Measurements from ENCODE around the gene PLEKHJ1.

Gene PLEKHJ1

DNA sequence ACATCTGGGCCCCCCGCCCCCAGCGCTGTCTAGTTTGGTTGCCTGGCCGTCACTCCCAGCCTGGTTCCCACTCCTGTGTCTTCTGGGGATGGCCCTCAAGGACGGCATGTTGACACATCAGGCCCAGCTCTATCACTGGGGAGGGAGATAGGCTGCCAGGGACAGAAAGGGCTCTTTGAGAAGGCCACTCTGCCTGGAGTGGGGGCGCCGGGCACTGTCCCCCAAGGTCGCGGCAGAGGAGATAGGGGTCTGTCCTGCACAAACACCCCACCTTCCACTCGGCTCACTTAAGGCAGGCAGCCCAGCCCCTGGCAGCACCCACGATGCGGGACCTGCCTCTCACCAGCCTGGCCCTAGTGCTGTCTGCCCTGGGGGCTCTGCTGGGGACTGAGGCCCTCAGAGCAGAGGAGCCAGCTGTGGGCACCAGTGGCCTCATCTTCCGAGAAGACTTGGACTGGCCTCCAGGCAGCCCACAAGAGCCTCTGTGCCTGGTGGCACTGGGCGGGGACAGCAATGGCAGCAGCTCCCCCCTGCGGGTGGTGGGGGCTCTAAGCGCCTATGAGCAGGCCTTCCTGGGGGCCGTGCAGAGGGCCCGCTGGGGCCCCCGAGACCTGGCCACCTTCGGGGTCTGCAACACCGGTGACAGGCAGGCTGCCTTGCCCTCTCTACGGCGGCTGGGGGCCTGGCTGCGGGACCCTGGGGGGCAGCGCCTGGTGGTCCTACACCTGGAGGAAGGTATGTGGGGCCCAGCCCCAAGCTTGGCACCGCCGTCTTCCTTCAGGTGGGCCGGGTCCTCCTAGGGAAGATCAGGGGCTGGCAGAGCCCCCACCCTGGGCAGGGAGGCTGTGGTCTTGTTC is 13.1 kb upstream of the PLEKHJ1 start, which contains the start of gene AMH:
Gene AMH (plus strand): TSS at position 314 of the 857 bp plus-strand sequence. CDS start 10 bp downstream, at position 324.
- no peak for DNase-seq

DNA sequence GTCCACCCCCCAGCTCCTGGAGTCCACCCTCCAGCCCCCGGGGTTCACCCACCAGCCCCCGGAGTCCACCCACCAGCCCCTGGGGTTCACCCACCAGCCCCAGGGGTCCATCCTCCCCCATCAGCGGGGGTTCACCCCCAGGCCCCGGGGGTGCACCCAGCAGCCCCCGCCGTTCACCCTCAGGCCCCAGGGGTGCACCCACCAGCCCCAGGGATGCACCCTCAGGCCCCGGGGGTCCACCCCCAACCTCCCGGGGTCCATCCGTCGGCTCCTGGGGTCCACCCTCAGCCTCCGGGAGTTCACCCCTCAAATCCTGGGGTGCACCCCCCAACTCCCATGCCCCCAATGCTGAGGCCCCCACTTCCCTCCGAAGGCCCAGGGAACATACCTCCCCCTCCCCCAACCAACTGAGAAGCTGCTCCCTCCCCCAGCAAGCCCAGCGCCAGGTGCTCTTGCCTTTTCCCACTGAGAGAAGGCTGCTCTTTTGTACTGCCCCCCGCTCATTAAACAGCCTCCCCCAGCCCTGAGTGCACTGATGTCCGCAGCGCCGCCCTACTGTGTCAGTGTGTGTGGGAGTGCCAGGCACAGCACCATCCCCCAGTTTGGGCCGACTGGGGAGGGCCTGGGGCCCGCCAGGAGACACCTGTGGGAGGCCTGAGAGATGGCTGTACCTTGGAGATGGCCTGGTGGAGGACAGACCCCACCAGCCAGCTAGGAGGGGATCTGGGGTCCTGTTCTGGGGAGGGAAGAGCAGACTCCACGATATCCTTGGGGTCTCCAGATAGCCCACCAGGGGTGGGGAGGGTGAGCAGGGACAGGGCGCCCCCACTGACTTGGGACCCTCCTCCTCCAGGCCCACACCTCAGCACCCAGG is 12.2 kb upstream of the PLEKHJ1 start:
- no peak for DNase-seq

DNA sequence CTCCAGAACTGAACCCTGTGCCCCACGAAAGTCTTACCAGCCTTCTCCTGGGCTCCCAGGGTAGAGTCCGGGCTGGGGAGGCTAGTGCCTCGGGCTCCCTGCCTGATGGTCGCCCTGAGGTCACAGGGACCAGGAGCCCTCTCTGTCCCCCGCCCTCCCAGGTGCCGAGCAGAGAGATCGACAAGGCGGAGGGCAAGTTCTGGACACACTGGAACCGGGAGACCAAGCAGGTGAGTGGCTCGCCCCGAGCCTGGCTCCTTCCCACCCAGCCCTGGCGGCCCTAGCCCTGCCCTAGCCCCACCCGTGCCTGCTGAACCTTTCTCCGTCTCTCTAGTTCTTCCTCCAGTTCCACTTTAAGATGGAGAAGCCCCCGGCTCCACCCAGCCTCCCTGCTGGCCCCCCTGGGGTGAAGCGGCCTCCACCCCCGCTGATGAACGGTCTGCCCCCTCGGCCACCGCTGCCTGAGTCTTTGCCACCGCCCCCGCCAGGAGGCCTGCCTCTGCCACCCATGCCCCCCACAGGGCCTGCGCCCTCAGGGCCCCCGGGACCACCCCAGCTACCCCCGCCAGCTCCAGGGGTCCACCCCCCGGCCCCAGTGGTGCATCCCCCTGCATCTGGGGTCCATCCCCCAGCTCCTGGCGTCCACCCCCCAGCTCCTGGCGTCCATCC is 11.4 kb upstream of the PLEKHJ1 start:
- no peak for DNase-seq

DNA sequence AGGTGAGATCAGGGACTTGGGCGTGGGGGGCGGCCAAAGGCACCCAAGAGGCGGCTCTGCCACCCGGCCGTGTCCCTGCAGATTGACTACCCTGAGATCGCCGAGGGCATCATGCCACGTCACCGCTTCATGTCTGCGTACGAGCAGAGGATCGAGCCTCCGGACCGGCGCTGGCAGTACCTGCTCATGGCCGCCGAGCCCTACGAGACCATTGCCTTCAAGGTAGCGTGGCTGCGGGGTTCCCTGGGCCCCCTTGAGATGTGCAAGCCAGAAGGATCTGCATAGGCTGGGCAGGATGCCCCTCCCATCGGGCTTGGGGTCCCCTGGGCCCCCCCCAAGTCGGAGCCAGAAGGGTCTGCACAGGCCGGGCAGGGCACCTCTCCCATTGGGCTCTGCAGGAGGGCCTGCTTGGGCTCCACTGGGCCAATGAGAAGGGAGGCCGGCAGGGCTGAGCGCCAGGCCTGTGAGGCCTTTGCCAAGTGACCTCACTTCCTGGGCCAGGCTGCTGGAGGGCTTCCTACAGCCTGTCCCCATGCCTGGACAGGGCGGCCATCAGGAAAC is 10.8 kb upstream of the PLEKHJ1 start:
- no peak for DNase-seq

DNA sequence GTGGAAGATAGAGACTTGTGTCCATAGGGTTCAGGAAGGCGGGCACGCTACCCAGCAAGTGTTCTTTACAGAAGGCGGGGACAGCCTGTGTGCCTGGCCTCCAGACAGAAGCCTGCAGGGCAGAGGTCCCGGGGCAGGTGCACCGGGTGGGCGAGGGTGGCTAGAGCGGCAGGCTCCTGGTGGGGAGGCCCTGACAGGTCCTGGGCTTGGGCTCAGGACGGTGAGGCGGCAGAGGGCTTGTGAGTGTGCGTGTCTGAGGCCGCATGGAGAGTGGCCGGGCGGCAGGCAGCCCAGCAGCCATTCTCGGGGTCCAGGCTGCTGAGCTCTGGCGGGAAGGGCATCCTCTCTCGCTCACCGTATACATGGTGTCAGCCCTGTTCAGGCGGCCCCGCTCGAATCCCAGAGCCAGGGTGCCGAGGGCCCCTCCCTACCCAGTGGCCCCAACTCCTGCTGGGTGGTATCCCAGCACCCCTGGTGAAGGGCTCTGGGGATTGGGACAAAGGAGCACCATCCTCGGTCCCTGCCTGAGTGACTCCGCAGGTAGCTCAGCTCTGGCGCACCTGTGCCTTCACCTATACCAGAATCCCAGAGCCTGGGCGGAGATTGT is 10.0 kb upstream of the PLEKHJ1 start:
- no peak for DNase-seq

DNA sequence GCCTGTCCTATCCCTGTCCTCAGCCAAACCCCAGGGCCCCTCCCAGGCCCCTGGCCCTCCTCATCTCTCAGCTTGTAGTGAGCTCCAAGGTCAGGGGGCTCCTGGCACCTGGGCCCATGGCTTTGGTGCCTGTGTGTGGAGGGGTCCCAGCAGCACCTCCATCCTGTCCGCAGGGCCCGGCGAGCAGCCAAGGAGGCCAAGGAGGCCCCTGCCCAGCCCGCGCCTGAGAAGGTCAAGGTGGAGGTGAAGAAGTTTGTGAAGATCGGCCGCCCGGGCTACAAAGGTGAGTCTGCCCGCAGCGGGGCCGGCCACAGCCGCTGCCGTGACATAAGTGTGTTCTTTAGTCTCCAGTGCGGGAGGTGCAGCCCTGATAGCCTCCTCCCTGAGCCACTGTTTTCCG is 9.1 kb upstream of the PLEKHJ1 start:
- no peak for DNase-seq

DNA sequence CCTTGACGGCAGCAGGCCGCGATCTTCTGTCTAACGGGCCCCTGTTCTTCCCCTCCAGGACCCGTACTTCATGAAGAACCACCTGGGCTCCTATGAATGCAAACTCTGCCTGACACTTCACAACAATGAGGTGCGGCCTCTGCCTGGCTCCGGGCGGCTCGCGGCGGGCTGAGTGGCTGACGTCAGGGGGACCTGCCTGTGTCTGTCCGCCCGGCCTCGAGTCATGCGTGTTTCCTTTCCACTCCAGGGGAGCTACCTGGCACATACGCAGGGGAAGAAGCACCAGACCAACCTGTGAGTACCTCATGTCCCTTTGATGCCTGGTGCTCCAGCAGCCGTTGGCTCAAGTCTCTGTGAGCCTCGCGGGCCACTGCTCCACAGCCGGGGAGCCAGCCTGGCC is 8.4 kb upstream of the PLEKHJ1 start:
- DNase-seq, result no peak

DNA sequence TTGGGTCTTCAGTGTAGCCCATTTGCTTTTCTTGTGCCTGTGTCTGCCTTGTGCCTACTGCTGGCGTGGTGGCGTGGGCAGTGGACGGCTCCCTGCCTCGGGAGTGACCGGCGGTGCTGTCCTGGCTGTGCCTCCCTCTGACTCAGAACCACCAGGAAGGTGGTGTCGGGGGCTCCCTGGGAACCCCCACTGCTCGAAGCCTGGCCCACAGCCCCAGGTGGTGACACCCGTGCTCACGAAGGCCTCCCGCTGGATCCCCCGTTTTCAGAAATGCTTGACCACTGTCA is 7.9 kb upstream of the PLEKHJ1 start:
- DNase-seq, result no peak

DNA sequence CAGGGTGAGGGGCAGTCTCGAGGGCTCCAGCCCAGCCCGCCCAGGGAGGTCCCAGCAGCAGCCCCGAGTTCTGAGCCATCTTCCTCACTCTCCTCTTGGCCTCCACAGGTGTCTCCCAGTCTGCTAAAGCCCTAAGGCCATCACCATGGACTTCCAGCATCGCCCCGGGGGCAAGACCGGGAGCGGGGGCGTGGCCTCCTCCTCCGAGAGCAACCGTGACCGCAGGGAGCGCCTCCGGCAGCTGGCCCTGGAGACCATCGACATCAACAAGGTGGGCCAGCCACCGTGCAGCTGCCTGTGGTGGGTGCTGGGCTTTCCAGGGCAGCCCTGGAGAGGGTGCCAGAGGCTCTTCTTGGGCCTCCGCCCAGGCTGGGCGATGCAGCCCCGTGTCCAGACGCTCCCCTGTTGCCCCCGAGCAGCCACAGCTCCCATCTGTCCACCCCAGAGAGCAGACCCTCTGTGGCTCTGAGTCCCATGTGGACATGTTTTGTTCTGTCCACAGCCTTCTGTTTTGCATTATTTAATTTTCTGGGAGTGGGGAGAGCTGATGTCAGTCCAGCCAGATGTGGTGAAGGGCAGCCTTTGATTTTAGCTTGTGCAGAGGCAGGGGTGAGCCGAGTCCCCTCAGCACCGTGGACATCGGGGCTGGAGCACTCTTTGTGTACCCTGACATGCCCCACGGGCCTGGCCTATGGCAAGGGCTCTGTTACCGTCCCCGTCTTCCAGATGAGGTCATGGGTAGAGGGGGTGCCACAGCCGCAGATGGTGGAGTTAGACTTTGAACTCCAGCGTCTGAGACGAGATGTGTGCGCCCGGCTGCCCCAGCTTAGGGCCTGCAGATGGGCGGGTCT is 7.4 kb upstream of the PLEKHJ1 start:
- DNase-seq, result no peak

DNA sequence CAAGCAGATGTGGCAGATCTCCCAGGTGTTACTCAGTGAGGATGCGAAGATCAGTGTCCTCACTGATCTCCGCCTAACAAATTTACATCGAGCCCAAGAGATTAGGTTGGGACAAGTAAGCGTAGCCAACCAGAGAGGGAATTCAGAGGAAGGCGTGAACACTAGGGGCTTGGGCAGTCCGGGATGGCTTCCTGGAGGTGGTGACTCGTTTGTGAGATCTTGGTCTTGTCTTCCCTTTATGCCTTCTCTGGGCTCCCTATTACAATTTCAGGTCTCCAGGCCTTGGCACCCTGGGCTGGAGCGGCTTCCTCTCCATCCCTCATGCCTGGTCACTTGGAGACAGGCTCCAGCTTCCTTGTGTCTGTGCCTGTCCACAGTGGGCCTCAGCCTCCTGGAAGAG is 6.7 kb upstream of the PLEKHJ1 start:
- DNase-seq, result no peak

DNA sequence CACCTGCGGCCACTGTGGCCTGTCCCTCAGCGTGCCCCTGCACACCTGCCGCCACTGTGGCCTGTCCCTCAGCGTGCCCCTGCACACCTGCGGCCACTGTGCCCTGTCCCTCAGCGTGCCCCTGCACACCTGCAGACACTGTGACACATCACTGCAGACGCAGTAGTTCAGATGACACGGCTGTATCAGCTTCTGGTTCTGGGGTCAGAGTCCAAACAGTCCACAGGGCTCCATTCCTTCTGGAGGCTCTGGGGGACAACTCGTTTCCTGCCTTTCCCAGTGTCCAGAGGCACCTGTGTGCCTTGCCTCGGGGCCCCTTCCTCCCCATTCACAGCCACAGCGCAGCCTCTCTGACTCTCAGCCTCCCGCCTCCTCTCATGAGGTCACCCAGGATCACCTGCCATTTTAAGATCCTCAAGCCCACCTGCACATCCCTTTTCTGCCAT is 6.0 kb upstream of the PLEKHJ1 start:
- no peak for DNase-seq

DNA sequence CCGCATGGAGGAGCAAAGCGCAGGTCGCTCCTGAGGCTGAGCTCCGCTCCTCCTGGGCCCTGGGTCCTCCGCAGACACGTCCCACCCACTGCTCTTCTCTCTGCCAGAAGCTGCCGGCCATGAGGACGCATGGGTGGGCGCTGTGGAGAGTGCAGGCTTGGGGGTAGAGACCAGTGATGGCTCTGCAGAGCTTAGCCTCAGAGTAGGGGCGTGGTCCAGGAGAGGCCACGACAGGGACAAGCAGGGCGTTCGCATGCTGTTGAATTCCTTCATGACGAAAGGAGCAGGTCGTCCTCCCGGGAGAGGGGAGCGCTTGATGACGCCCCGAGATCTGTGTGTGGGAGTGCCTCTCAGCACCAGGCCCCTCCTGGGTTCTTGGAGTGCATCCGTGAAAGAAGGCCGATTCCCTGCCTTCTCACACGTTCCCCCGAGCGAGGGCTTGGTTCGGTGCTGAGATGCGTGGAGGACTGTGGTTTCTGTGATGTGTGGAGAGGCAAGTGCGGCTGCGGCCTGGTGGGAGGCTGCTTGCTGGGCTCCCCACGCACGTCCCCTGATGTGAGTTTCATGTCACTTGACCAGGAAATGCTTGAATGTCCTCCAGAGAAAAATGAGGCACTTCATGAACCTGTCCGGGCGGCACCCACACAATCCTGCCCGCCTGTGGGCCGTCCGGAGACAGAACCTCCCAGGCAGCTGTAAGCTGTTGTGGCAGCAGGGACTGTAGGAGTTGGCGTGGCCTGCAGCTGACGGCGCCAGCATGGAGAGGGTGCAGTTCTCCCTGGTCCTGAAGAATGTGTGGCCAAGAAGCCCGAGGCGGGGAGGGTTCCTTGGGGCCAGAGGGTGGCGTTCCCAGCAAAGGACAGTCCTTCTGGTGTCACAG is 5.0 kb upstream of the PLEKHJ1 start:
- no peak for DNase-seq

DNA sequence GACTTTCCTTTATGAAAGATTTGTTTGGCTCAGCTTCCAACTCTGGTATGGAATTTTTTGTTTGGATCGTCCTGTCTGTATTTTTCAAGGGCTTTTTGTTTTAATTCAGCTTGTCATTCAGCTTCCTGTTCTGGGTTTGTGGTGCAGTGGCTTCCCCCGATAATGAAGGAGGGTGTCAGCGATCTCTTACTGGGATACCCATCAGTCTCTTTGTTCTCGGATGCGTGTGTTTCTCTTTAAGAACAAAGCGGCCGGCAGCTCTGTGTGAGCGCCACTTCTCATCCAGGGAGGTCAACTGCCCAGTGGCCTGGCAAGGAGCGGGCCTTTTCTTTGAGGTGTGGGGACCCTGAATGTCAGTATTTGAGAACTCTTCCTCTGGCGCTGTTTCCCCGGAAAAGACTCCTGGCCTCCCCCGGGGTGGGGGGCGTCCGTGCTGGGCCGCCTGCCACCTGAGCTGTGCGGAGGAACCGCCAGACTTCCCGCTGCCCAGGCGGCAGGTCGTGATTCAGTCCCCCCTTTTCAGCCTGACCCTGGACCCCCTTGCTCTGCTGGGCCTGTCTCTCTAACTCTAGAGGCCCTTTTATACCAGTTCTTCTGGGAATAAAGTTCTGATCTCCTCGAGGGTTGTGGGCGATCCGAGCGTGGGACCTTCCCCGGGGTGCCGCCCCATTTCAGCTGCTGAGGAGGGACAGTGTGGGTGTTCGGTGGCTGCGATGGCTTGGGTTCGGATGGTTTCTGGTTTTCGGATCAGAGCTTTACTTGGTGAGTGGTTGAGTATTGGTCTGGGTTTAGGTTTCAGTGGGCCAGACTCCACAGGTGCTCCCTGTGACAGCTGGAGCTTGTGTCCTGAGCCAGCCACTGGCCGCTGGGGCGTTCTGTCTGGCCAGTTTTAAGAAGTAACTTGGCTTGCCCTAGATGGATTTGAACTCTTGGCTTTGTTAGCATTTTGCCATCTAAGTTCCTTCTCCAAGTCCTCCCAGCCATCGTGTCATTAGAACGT is 3.9 kb upstream of the PLEKHJ1 start:
- no peak for DNase-seq

DNA sequence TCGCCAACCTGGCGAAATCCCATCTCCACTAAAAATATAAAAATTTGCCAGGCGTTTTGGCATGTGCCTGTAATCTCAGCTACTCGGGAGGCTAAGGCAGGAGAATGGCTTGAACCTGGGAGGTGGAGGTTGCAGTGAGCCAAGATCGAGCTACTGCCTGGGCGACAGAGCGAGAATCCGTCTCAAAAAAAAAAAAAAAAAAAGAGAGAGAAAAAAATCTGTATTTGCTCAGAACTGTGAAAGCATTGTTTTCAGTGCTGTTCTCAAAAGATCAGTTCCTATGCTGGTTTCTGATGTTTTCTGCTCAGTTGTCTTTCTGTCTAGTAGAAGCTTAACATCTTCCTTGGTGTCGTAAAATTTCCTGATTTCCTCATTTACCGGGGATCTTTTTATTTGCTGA is 3.0 kb upstream of the PLEKHJ1 start:
- no peak for DNase-seq

DNA sequence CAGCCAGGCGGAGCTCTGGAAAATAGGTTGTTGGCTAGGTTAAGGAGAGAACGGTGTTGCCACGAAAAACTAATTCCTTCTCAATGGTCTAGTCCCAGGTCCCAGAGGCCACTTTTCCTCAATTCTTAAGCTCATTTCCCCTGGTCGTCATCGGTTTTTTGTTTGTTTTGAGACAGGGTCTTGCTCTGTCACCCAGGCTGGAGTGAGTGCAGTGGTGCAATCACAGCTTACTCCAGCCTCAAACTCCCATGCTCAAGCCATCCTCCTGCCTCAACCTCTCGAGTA is 1.7 kb upstream of the PLEKHJ1 start:
- no peak for DNase-seq

DNA sequence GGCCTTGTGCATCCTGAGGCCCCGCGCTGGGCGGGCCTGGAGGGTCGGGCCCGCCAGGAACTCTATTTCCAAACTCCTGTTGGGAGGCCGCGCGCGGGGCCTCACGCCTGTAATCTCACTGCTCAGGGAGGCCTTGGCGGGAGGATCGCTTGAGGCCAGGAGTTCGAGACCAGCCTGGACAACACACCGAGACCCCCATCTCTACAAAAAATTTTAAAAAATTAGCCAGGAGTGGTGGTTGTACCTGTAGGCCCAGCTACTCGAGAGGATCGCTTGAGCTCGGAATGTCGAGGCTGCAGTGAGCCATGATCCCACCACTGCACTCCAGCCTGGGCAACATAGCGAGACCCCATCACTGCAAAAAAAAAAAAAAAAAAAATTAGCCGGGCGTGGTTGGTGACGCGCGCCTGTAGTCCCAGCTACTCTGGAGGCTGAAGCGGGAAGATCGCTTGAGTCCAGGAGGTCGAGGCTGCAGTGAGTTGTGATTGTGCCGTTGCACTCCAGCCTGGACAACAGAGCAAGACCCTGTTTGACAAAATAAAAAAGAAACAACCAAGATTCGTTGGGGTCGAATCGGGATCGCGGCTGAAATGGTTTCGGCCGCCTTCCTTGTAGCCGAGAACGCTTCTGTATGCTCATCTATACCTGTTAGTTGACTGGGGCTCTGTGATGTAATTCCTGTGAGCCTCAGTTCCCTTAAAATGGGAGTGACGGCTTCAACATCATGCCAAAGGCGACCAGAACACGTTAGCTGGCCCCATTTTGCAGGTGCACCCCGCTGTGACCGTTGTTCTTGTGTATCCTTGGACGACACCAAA is 1.1 kb upstream of the PLEKHJ1 start:
- DNase-seq, result no peak

DNA sequence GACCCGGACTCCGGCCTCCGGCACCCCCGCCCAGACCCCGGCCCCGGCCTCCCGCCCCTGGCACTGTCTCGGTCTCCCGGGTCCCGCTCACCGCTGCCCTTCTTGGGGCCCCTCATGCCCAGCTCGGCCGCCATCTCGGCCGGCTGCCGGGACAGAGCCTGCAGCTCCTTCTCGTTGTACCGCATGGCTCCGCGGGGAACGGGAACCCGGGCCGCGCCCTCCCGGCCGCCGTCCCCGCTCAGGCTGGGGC is 140 bp downstream of the PLEKHJ1 start:
- DNase-seq, result no peak

DNA sequence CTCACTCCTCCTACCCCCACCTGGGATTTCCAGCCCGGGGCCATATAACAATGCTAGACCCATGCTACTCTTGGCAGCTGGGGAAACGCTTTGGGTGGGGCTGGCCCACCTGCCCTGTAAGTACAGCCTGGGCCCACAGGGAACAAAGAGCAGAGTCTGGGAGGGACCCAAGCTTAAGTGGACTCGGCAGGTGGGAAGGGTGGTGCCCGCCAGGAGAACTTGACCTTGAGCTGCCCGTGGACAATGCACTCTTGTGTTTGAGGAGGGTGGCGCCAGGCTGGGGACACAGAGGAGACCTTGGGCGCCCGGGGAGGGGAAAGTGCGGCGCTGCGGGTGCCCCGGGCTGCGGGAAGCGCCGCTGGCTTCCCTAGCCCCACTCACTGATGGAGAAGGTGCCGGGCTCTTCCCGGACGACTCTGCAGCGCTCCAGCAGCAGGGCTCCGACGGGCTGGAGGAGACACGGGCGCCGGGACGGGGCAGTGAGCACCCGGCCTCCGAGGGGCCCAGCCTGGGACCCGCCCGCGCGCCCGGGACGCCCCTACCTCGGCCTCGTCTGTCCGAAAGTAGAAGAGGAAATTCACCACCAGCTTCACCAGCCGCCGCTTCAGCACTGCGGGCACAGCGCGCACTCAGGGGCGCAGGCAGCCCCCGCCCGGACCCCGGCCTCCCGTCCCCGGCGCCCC is 607 bp downstream of the PLEKHJ1 start:
- no peak for DNase-seq

DNA sequence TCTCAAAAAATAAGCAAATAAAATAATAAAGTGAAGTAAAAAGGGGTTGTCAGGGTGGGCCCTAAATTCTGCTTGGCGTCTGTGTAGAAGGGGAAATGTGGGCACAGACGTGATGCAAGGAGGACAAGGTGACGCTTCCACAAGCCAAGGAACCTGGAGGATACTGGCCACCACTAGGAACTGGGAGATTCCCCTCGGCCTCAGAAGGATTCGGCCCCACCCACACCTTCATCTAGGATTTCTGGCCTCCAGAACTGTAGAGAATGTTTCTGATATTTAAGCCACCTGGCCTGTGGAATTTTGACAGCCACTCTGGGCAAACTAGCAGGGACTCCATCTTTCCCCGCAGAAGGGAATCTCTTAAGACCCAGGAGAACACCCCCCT is 1.1 kb downstream of the PLEKHJ1 start:
- no peak for DNase-seq
